Right ventricle myocardium inferior (tissue), 1 donor: ENCODE results near the gene CEP290. TPM values are rescaled to one million over a fixed set of nuclear protein-coding genes. Genes with fewer than 3 reads are reported as not detected.
A peak's percentile ranks its signal among the peaks of the same experiment; 100 is the strongest.
"Not testable (repeated sequence)": the region's sequence is repeated elsewhere in the genome, so short reads cannot be mapped to it uniquely, and the experiment has no call there.

Experiments
- ATAC-seq: fragments of 200-7000 bp; cut with Tn5 transposase; one replicate; pipeline ENCODE4 v1.9.1; 2020; ENCODE audit warnings: mild to moderate bottlenecking, moderate library complexity
- DNase-seq: peaks from one replicate; pipeline ENCODE4 v3.0.0; 2021; ENCODE audit errors: missing footprints
- intact Hi-C: fragments of 100-400 bp; cut with DNase I; formaldehyde crosslinking; loops from one replicate; pipeline ENCODE4 v1.11.0; 2022
- total RNA-seq: library from RNA; stranded (reverse); fragmentation: NEBNext Ultra II Directional; extraction: Animal tissue kit (Norgen Biotek cat#: 25700); gene quantifications from one replicate; pipeline ENCODE4 v1.2.1, GENCODE V29; 2021
- donor health status: DM: no; HTN: yes; CAD: no; lungs with severe emphysema.

CEP290 gene
- total RNA-seq, 1 donor from 2014 or later: 6.1 TPM

- intact Hi-C loops: no loop called here
- DNase-seq (no peak), ATAC-seq (no peak)
These were observed 2.9 kb upstream of the CEP290 start for GRCh38 chr12:88144546-88145468.

GRCh38 chr12:88144037-88144436 is 2.1 kb upstream of the CEP290 start:
- intact Hi-C loops: no loop called here
- ATAC-seq: no peak
- DNase-seq: no peak

- DNase-seq (peak; percentile 73), ATAC-seq (no peak)
- intact Hi-C loops: loop anchor here (1.0 kb wide), 1 partner anchor 107 kb away; a partner anchor contains a TSS
These were observed 713 bp upstream of the CEP290 start for GRCh38 chr12:88142610-88142991.

- ATAC-seq: no peak
These were observed 489 bp downstream of the CEP290 start for GRCh38 chr12:88141425-88141773.

GRCh38 chr12:88139711-88140110 is 2.2 kb downstream of the CEP290 start:
- ATAC-seq, DNase-seq, intact Hi-C loops: not testable (repeated sequence)

More at GRCh38 chr12:88141425-88141773, 489 bp downstream of the CEP290 start:
- DNase-seq: no peak
- intact Hi-C loops: no loop called here

GRCh38 chr12:88133181-88133580 is 8.7 kb downstream of the CEP290 start:
- ATAC-seq, intact Hi-C loops: not testable (repeated sequence)

GRCh38 chr12:88132392-88132791 is 9.5 kb downstream of the CEP290 start:
- ATAC-seq (no peak), DNase-seq (no peak)
- intact Hi-C loops: no loop called here

More at GRCh38 chr12:88133181-88133580, 8.7 kb downstream of the CEP290 start:
- not testable (repeated sequence) for DNase-seq

GRCh38 chr12:88127855-88128254 is 14.0 kb downstream of the CEP290 start:
- DNase-seq (no peak), ATAC-seq (no peak)
- intact Hi-C loops: no loop called here

- DNase-seq: no peak
- intact Hi-C loops: no loop called here
- no peak for ATAC-seq
These were observed 14.8 kb downstream of the CEP290 start for GRCh38 chr12:88127099-88127498.

GRCh38 chr12:88122666-88123065 is 19.2 kb downstream of the CEP290 start:
- ATAC-seq: no peak
- no peak for DNase-seq
- intact Hi-C loops: no loop called here

GRCh38 chr12:88113871-88114270 is 28.0 kb downstream of the CEP290 start:
- no peak for DNase-seq
- no peak for ATAC-seq
- intact Hi-C loops: loop anchor here (5.0 kb wide), 1 partner anchor 883 kb away; no protein-coding TSS in a partner anchor

- DNase-seq: no peak
- ATAC-seq: no peak
- intact Hi-C loops: loop anchor here (5.0 kb wide), 1 partner anchor 886 kb away; no protein-coding TSS in a partner anchor
These were observed 30.7 kb downstream of the CEP290 start for GRCh38 chr12:88111074-88111652.

GRCh38 chr12:88108021-88108420 is 33.9 kb downstream of the CEP290 start:
- DNase-seq (no peak), ATAC-seq (no peak)
- intact Hi-C loops: no loop called here

- DNase-seq (no peak), ATAC-seq (no peak)
- intact Hi-C loops: no loop called here
These were observed 48.3 kb downstream of the CEP290 start for GRCh38 chr12:88093573-88093972.

GRCh38 chr12:88092771-88093170 is 49.1 kb downstream of the CEP290 start:
- DNase-seq (no peak), ATAC-seq (no peak)
- intact Hi-C loops: no loop called here

GRCh38 chr12:88084210-88084609 is 57.7 kb downstream of the CEP290 start:
- no peak for DNase-seq
- intact Hi-C loops: no loop called here
- no peak for ATAC-seq

- DNase-seq (no peak), ATAC-seq (no peak)
- intact Hi-C loops: no loop called here
These were observed 58.3 kb downstream of the CEP290 start for GRCh38 chr12:88083634-88084033.

GRCh38 chr12:88081247-88081646 is 60.6 kb downstream of the CEP290 start:
- no peak for DNase-seq
- no peak for ATAC-seq
- intact Hi-C loops: no loop called here

- no peak for DNase-seq
- no peak for ATAC-seq
- intact Hi-C loops: no loop called here
These were observed 74.6 kb downstream of the CEP290 start for GRCh38 chr12:88067301-88067700.

- intact Hi-C loops: no loop called here
These were observed 78.5 kb downstream of the CEP290 start for GRCh38 chr12:88063375-88063774.

More at GRCh38 chr12:88063375-88063774, 78.5 kb downstream of the CEP290 start:
- ATAC-seq (no peak), DNase-seq (no peak)
